GM21717 (cell line): ENCODE data around the gene ZFY.

Experiments used
- ATAC-seq: cut with Tn5 transposase; IDR thresholded peaks from one replicate; pipeline ENCODE4 v1.9.1; 2021; ENCODE audit warnings: mild to moderate bottlenecking, moderate library complexity; ENCODE audit not compliant: unreplicated experiment

Gene ZFY

DNA sequence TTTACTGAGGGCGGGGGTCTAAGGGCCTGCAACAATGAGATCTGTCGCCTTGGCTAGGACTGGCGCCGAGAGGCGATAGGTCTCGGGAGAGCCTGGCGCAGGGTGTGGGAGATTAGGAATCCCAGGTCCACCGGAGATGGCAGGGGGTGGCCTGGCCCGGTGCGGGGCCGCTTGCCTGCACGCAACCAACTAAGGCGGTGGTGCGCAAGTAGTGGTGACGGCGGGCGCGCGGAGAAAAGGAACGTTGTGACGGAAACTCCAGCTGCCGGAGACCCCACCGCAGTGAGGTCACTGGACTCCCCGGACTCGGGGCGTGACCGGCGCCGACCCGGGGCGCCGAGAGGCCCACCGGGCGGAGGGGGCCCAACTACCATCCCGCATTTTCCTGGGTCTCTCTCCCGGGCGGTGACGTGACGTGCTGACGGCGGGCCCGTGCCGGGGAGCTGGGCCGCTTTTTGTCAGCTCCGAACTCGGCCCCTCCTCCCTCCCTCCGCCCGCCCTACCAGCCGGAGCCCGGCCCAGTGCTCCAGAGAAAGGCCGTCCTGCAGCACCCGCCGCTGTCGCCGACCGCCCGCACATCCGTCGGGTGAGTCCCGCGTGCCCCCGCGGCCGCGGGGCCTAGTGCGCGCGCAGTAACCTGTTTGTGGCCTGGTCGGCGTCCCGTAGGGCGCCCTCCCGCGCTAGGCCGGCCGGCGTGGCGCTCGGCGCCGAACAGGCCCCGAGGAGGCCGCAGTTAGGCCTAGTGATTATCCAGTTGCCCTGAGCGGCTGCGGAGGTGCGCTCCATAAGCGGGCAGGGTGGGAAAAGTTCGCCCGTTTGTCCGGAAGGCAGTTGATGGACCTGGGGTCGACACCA lies at the start of gene ZFY:
TSS of gene ZFY (plus strand) at position 521 of the 855 bp plus-strand sequence. CDS start 18,556 bp downstream, outside the sequence.
- no peak for ATAC-seq

DNA sequence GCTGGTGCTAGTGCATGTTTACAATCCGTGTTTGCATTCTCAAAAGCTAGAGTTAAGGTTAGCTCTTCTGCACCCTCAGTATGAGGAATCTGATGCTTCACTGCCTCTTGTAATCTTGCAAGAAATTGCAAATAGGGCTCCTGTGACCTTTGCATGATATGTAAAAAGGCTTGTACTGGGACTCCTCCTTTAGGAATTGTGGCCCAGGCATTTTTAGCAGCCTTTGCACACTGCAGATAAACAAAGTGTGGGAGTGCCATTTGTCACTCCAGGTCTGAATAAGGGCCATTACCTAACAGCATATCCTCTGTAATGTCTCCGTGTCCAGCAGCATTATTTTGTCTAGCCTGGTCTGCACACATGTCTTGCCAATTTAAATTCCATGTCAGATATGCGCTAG lies 49.3 kb upstream of the ZFY start:
- no peak for ATAC-seq

DNA sequence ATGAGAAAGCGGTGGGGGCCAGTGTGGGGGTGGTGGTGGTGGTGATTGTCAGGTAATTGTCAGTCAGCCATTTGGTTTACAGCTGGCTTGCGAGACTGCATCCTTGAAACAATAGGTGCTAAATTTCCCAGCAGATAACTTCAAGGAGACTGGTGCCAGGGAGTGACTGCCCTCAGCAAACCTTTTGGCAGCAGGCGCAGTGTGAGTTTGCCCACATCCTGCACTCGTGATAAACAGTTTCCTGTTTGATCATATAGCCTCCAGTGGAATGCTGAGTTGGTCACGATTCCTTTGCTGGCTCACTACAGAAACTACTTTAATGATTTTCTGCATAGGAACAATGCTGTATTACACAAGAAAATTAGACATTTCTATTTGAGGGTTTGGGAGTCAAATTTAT lies 47.8 kb upstream of the ZFY start:
- no peak for ATAC-seq

DNA sequence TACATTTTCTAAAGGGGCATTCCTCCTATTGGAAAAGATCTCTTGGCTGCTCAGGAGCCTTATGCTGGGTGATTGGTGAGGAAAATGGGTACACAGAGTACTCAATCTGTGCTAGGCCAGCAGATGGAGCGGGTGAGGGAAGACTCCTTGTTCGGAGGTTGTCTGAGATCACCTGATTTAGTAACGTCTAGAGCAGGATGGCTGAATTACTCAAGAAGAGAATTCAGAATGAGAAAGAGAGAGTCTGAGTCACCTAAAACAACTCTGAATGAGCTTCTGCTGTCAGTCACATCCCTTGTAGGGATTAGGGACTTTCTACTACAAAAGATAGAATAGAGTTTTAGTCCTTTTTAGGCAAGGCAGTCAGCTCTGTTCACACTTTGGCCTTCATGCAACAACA lies 47.2 kb upstream of the ZFY start:
- ATAC-seq: no peak

DNA sequence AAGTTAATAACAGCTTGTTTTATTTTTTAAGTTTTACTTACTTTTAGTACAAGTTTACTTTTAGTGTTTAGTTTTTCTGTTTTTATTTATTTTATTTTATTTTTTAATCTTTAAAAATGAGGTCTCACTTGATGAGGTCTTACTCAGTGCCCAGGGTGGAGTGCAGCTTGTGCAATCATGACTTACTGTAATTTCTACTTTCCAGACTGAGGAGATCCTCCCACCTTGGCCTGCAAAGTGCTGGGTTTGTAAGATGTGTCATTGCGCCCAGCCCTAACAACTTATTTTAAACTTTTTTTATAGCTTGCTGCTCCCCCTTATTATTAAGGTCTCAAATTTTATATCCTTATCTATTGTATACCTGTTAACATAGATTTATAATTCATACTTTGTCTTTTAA lies 41.7 kb upstream of the ZFY start:
- ATAC-seq: no peak

DNA sequence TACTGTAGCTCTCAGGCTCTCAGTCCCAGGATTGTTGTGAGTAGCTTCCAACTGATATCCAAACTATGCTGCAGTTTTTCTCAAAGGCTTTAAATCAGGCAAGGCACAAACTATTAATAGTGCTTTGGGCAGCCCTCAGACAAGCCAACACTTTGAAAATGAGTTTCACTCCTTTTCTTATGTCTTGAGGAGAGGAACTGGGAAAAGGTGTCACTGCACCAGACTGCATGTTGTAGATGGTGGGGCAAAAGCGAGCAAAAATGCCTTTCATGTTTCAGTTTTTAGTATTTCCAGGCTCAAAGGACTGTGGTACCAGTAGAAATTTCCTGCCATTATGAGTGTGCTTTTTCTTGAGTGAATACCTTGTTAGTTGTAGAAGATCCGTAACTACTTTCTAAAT lies 39.1 kb upstream of the ZFY start:
- no peak for ATAC-seq

DNA sequence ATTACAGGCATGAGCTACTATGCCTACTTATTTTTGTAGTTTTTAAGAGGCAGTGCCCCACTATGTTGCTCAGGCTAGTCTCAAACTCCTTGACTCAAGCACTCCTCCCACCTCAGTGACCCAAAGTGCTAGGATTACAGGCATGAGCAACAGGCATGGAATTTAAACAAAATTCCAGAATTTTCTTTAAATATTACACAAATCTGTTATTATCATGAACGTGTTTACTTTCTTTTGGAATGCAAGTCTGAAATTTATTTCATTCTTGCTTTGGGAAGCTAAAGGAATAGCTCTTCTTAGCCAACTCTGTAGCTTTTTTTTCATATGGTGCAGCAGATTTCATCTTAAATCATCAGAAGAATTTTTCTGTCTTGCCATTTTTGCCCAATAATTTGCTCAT lies 27.8 kb upstream of the ZFY start:
- ATAC-seq: no peak

DNA sequence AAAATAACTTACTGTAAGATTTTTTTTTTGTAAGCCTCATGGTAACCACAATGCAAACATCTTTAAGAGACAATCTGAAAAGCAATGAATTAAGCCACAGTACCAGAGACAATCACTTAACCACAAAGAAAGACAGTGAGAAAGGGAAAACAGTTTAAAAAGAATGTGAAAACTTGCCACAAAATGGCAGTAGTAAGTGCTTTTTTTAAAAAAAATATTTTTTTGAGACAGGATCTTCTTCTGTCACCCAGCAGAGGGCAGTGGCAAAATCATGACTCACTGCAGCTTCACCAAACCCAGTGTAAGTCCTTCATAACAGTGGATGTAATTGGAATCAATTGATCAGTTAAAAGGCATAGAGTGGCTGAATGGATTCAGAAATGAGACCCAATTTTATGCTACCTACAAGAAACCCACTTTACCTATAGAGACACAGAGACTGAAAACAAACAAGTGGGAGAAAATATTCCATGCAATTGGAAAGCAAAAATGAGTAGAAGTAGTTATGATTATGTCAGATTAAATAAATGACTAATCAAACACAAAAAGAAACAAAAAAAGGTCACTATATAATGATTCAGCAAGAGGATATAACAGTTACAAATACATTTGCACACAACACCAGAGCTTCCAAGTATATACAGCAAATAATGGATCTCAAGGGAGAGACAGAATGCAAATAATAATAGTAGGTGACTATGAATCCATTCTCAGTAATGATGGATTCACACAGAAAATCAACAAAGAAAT lies 21.9 kb upstream of the ZFY start:
- no peak for ATAC-seq

DNA sequence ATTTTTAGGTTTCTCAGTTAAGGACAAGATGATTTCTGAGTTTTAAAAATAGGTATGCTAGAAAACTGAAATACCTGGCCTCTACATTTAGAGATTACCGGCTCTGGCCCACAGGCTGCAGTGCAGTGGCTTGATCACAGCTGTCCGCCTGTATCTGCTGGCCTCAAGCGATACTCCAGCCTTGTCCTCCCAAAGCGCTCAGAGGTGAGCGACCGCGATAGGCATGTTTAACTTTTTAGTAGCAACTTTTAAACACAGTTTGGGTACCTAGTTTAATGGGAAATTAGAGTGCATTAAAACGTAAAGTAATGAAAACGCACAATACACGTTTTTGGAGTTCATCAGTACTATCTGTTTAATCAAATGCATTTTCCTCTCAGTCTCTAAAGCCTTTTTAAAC lies 1.1 kb upstream of the ZFY start:
- no peak for ATAC-seq

DNA sequence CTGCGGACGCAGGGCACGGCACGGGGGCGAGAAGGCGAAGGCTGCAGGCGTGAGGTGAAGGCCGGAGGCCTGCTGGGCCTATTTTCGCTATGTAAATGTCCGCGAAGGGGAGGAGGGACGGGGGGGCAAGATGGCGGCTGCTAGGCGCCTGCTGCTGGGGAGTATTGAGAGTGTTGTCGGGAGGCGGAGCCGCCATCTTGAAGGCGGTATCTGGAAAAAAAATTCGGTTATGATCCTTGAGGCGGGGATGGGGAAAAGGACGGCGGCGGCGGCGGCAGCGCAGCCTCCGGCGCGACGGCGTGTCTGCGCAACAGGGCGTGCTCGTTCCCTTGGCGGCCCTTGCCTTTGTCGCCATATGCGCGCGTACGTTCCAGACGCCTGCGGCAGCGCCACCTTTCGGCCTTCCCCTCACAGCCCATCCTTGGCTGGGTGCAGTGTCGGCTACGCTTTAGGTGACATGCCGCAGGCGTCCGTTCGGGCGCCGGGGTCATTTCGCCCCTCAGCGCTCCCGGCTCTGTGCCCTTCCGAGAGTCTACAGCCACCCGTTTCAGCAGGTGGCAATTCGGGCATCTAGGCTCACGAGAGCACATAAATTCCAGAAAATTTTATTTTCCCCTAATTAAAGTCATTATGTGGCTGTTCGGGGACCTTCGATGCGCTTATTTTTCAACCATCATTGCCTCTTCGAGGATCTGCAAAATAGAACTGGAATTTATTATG lies 695 bp downstream of the ZFY start:
- no peak for ATAC-seq

DNA sequence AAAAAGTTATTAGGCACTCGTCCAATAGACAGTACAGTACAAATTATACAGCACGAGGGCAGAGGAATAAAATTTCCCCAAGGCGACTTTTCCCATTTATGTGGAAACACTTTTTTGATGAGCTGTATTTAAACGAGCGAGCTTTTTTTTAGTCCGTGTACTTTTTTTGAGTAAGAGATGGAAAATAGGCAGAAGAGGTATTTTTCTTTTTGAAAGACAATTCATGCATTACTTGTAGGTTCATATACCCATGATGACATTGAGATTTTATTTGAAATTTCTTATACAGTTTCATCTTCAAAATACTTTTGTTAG lies 1.2 kb downstream of the ZFY start:
- ATAC-seq: no peak

DNA sequence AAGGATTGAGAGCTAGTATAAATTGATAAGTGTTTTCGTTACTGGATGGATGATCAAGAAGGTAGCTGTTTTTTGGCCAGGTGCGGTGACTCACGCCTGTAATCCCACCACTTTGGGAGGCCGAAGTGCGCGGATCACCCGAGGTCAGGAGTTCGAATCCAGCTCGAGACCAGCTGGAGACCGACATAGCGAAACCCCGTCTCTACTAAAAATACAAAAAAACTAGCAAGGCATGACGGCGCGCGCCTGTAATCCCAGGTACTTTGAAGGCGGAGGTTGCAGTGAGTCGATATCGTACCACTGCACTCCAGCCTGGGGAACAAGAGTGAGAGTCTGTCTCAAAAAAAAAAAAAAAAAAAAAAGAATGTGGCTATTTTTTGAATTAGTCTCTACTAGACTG lies 2.0 kb downstream of the ZFY start:
- no peak for ATAC-seq

DNA sequence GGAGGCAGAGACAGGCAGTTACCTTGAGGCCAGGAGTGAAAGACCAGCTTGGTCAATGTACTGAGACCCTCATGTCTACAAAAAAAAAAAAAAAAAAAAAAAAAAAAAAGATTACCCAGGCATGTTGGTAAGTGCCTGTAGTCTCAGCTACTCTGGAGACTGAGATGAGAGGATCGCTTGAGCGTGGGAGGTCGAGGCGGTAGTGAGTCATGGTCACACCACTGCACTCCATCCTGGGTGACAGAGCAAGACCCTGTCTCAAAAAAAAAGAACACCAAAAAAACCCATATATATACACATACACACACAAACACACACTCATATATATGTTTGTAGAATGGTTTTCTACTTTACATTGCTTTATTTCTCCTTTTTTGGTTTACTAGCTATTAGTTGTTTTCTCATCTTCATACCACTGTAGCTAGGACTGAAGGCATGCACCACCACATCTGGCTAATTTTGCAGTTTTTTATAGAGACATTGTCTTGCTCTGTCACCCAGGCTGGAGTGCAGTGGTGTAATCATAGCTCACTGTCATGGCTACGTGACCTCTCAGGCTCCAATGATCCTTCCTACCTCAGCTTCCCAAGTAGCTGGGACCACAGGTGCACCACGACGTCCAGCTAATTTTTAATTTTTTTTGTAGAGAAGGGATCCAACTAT lies 14.5 kb downstream of the ZFY start:
- no peak for ATAC-seq

DNA sequence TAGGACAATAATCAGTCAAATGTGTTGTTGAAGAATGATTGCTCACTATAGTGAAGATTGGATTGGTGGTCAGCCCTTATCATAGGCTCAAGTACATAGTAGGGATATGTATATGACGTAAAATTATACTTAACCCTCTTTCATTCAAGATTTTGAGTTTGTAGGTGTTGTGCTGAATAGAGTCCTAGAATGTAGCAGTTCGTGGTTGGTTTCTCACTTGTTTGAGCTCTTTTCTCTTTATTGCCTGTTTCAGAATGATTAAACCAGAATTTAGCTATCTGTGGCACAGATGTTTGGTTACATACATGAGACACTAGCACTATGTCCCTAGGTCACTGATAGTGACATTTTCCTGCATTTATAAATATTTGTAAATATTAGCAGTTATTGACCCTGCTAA lies 15.5 kb downstream of the ZFY start:
- ATAC-seq: no peak

DNA sequence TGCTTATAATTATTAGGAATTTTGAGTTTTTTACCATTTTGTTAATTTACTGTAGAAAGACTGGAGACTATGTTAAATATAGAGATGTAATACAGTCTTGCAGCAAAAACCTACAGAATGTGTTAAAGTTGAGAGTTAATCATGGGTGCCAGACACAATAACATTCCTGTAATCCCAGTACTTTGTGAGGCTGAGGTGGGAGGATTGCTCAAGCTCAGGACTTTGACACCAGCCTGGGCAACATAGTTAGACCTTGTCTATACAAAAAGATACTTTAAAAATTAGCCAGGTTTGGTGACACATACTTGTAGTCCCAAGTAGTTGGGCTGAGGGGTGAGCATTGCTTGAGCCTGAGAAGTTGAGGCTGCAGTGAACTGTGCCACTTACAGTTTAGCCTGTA lies 17.7 kb downstream of the ZFY start:
- ATAC-seq: no peak

DNA sequence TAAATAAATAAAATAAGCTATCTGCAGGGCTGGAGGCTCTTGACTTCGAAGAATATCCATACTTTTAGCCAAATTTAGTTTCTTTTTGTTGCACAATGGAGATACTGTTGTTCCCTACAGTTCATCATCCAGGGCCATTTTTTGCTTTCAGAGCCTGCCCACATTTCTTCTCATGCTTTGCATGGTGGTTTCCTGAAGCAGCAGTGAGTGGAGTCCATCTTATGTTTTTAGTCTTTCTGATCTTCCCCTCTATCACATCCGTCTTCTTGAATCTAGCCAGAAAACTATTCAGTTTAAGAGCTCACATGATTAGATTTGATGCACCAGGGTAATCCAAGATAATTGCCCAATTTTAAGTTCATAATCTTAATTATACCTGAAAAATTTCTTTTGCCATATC lies 19.6 kb downstream of the ZFY start:
- ATAC-seq: no peak

DNA sequence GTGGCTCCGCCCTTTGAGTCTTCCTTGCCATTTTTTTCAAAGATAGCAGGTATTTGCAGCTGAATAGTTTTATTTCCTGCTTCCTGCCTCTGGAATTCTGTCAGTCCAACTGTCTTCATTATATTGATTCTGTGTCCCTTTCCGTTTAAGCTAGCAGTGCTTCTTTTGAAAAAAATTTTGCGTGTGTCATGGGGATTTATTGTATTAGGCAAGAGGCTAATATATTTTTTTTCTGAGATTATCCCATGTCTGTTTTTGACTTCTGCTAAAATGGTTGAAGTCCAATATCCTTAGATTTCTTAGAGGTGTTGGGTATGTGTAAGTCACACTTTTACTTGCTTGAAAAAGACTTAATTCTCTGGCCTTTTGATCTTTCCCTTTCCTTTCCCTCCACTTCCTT lies 20.4 kb downstream of the ZFY start:
- no peak for ATAC-seq

DNA sequence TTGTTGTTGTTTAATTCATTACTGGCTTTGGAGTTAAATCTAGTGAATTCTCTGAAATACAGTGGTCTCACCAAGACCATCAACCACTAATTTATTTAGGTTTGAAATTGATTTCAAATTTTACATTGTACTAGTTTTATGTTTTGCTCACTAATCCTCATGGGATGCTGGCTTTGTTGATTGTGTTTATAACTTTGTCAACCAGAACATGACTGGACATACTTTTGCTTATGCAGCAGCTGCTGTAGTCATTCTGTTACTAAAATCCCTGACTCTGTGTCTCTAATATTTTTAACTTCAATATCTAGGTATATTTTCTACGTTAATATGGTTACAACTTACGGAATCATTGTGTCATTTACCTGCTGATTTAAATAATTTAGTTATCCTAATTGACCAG lies 26.9 kb downstream of the ZFY start:
- no peak for ATAC-seq

DNA sequence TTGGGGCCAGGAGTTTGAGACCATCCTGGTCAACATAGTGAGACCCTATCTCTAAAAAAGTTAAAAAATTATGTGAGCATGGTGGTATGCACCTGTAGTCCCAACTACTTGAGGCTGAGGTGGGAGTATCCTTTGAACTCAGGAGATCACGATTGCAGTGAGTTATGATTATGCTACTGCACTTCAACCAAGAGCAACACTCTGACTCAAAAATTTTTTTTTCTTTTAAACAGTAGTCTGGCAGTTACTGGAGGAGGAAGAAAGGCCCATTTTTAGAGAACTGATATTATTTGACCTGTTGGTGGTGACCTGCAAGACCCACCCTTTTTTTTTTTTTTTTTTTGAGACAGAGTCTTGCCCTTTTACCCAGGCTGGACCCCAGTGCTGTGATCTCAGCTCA lies 29.6 kb downstream of the ZFY start:
- ATAC-seq: no peak

DNA sequence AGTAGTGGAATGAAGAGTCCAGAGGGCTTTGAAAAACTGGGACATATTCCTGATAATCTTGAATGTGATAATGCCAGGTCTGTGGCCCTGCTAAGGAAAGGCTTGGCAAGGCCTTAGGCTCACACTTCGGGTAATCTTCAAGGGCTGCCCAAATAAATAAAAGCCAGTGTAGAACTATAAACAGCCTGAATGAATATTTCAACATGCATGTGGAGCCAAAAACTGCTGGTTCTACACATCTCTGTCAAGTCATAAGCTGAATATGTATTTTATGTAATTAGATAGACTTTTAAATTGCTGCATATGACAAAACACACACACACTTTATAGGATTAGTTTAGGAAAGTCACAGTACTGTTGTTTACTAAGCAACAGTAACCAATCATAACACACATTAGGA lies 30.4 kb downstream of the ZFY start:
- ATAC-seq: no peak

DNA sequence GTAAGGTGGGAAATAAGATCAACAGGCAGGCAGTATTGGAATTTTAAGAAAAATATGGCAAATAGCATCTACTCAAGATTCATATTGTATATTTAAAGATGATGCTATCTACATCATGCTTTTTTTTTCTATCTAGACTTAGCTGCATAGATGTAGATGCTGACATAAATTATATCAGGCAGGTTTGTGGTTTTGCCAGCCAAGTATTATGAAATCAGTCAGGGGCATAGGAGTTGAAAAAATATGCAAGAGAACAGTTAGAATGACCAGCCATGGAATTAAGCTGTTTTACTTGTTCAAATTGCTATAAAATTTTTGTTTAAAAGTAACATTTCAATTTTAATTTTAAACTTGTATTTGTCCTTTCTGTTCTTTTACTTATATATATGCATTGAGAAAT lies 34.4 kb downstream of the ZFY start:
- no peak for ATAC-seq
